Caco-2 (cell line): ENCODE measurements around the gene PALLD. TPM values are rescaled to one million over a fixed set of nuclear protein-coding genes. Genes with fewer than 3 reads are reported as not detected.

Source experiments
- BruUV-seq: library from RNA; stranded (reverse); fragments of 400-500 nt; replicated peaks from 2 replicates; lab custom pipeline; 2021; lab: Mats Ljungman, UMichigan
- CTCF ChIA-PET: fragments of 300-600 bp; sonication (Branson Sonifier 250); formaldehyde crosslinking; loops from one replicate; lab custom pipeline; 2022; ENCODE audit warnings: antibody characterized with exemption; lab: Charles Lee
- POLR2A ChIA-PET: fragments of 300-600 bp; sonication (Branson Sonifier 250); formaldehyde crosslinking; loops from one replicate; lab custom pipeline; 2022; ENCODE audit warnings: antibody characterized with exemption; lab: Charles Lee
- DNase-seq, 2 experiments: peaks; one replicate each; pipeline versions ENCODE4 v3.0.0 to v3.0.0-alpha.2; 2020 to 2022
- H3K27me3 ChIP-seq: replicated peaks from 2 replicates; pipeline ENCODE4 v1.6.0; 2011; ENCODE audit warnings: low read length; ENCODE audit not compliant: control insufficient read depth, insufficient read depth
- H3K36me3 ChIP-seq: 2 replicates; pipeline ENCODE4 v1.5.1; 2011; ENCODE audit warnings: low read length; ENCODE audit not compliant: control insufficient read depth, insufficient read depth
- H3K4me1 ChIP-seq: fragments of 250-450 bp; sonication (Bioruptor Pico); 2 replicates; pipeline ENCODE4 v1.5.1; 2020; ENCODE audit warnings: mild to moderate bottlenecking
- H3K4me3 ChIP-seq: 2 replicates; pipeline ENCODE4 v1.5.1; 2011; ENCODE audit warnings: low read depth, mild to moderate bottlenecking, control low read depth, low read length
- H3K9me3 ChIP-seq: fragments of 250-450 bp; sonication (Bioruptor Pico); 2 replicates; pipeline ENCODE4 v1.5.1; 2020; ENCODE audit warnings: mild to moderate bottlenecking, moderate library complexity
- H3K27ac Mint-ChIP-seq: one replicate; pipeline ENCODE4 v1.8.0; 2022; ENCODE audit warnings: mixed read lengths; ENCODE audit not compliant: unreplicated experiment
- H3K27me3 Mint-ChIP-seq: one replicate; pipeline ENCODE4 v1.8.0; 2022; ENCODE audit warnings: mixed read lengths; ENCODE audit not compliant: insufficient read depth, unreplicated experiment
- H3K36me3 Mint-ChIP-seq: one replicate; pipeline ENCODE4 v1.8.0; 2022; ENCODE audit warnings: mild to moderate bottlenecking, mixed read lengths; ENCODE audit not compliant: insufficient read depth, unreplicated experiment
- H3K4me1 Mint-ChIP-seq: one replicate; pipeline ENCODE4 v1.8.0; 2022; ENCODE audit warnings: low read depth, mixed read lengths; ENCODE audit not compliant: unreplicated experiment
- H3K4me3 Mint-ChIP-seq: one replicate; pipeline ENCODE4 v1.8.0; 2022; ENCODE audit warnings: mild to moderate bottlenecking, moderate library complexity, mixed read lengths; ENCODE audit not compliant: unreplicated experiment
- H3K9me3 Mint-ChIP-seq: one replicate; pipeline ENCODE4 v1.8.0; 2022; ENCODE audit warnings: mixed read lengths; ENCODE audit not compliant: unreplicated experiment
- CTCF ChIP-seq, 2 experiments: fragments of 200-600 bp in 1 of 2; IDR thresholded peaks; 1 replicate in 1 of 2; 2 replicates in 1 of 2; pipeline versions ENCODE4 v1.5.1 to v1.8.0; 2011 to 2022; ENCODE audit warnings: antibody characterized with exemption in 1 of 2, control low read depth in 1 of 2, inconsistent platforms in 1 of 2, low read depth in 1 of 2, low read length in 1 of 2, mild to moderate bottlenecking in 1 of 2, moderate library complexity in 1 of 2; ENCODE audit not compliant: insufficient read depth in 1 of 2, severe bottlenecking in 1 of 2, unreplicated experiment in 1 of 2
- intact Hi-C: fragments of 100-400 bp; cut with micrococcal nuclease; formaldehyde crosslinking; loops from one replicate; pipeline ENCODE4 v1.10.0; 2022; ENCODE audit not compliant: unreplicated experiment
- total RNA-seq: library from RNA; stranded (reverse); gene quantifications from 2 replicates; pipeline ENCODE4 v1.2.3, GENCODE V29; 2022

PALLD gene
- total RNA-seq, 1 experiment from 2014 or later, result 12.3 TPM

GRCh38 chr4:168475745-168476144 lies 21.1 kb upstream of the PALLD start:
- no peak overlapping the region for H3K4me3 ChIP-seq
- H3K9me3 ChIP-seq, result no peaks in the 10 kb centered on the region
- ChIA-PET CTCF (no interaction called here), POLR2A (no interaction called here)
- no TSS peak for BruUV-seq
- Mint-ChIP-seq H3K27ac (no peak overlapping the region), H3K4me3 (no peak overlapping the region), H3K4me1 (peaks cover 6% of the 10 kb centered on the region), H3K27me3 (peaks cover 12% of the 10 kb centered on the region), H3K36me3 (no peaks in the 10 kb centered on the region), H3K9me3 (no peaks in the 10 kb centered on the region)
- no peaks in the 10 kb centered on the region for H3K36me3 ChIP-seq
- TF ChIP-seq CTCF (IDR thresholded peaks at IDR 0.05; ENCODE audit: insufficient read depth in 1 of 2, low read depth in 1 of 2, low read length in 1 of 2, severe bottlenecking in 1 of 2, unreplicated experiment in 1 of 2), result no peak
- H3K27me3 ChIP-seq, result no peaks in the 10 kb centered on the region
- H3K4me1 ChIP-seq, result no peaks in the 10 kb centered on the region
- intact Hi-C loops, result no loop called here
- DNase-seq, result no peak

GRCh38 chr4:168478868-168479267 lies 18.0 kb upstream of the PALLD start:
- no peak for DNase-seq
- Histone ChIP-seq H3K27me3 (no peaks in the 10 kb centered on the region), H3K9me3 (no peaks in the 10 kb centered on the region), H3K4me3 (no peak overlapping the region), H3K4me1 (peaks cover 4% of the 10 kb centered on the region; the same call in 1 of the 2 replicates), H3K36me3 (no peaks in the 10 kb centered on the region)
- POLR2A ChIA-PET, result no interaction called here
- CTCF ChIA-PET, result interaction anchor here (0.5 kb wide), 1 partner anchor 700 kb away, joined by 3 read pairs; no protein-coding TSS in a partner anchor
- no peak for TF ChIP-seq CTCF (IDR thresholded peaks at IDR 0.05; ENCODE audit: insufficient read depth in 1 of 2, low read depth in 1 of 2, low read length in 1 of 2, severe bottlenecking in 1 of 2, unreplicated experiment in 1 of 2)
- peaks cover 7% of the 10 kb centered on the region for H3K4me1 Mint-ChIP-seq
- H3K4me3 Mint-ChIP-seq, result no peak overlapping the region
- no peaks in the 10 kb centered on the region for H3K9me3 Mint-ChIP-seq
- H3K36me3 Mint-ChIP-seq, result no peaks in the 10 kb centered on the region
- H3K27me3 Mint-ChIP-seq, result peaks cover 12% of the 10 kb centered on the region
- no peak overlapping the region for H3K27ac Mint-ChIP-seq
- BruUV-seq, result no TSS peak
- intact Hi-C loops, result no loop called here

- Mint-ChIP-seq H3K27ac (peak overlapping the region; percentile 91), H3K4me1 (peaks cover 14% of the 10 kb centered on the region), H3K9me3 (no peaks in the 10 kb centered on the region), H3K27me3 (peaks cover 12% of the 10 kb centered on the region), H3K4me3 (peak overlapping the region; percentile 92), H3K36me3 (no peaks in the 10 kb centered on the region)
- no peak for TF ChIP-seq CTCF (IDR thresholded peaks at IDR 0.05; ENCODE audit: insufficient read depth in 1 of 2, low read depth in 1 of 2, low read length in 1 of 2, severe bottlenecking in 1 of 2, unreplicated experiment in 1 of 2)
- ChIA-PET CTCF (no interaction called here), POLR2A (no interaction called here)
- Histone ChIP-seq H3K9me3 (no peaks in the 10 kb centered on the region), H3K36me3 (no peaks in the 10 kb centered on the region), H3K4me1 (peaks cover 4% of the 10 kb centered on the region; the same call in 1 of the 2 replicates), H3K4me3 (peak overlapping the region; percentile 57), H3K27me3 (no peaks in the 10 kb centered on the region)
- no TSS peak for BruUV-seq
- peak in 1 of 2 experiments; percentile 12 for DNase-seq
- intact Hi-C loops, result loop anchor here (10.0 kb wide), 1 partner anchor 156 kb away; no protein-coding TSS in a partner anchor
Measured at GRCh38 chr4:168480931-168481611, 15.8 kb upstream of the PALLD start.
